K562 (cell line): Measurements from ENCODE around the gene UTS2R. TPM values are rescaled to one million over a fixed set of nuclear protein-coding genes. Genes with fewer than 3 reads are reported as not detected.

Experiments
- ATAC-seq: fragments of 200-7000 bp; cut with Tn5 transposase; 3 replicates; pipeline ENCODE4 v1.9.1; 2020; ENCODE audit warnings: moderate library complexity
- BruUV-seq: library from RNA; stranded (reverse); fragments of 400-500 nt; replicated peaks from 2 replicates; lab custom pipeline; 2021; lab: Mats Ljungman, UMichigan
- CTCF ChIA-PET: fragments of 300-600 bp; formaldehyde crosslinking; extraction: SDS; loops from one replicate; lab custom pipeline; 2021; ENCODE audit warnings: low intra/inter-chr PET ratio; lab: Yijun Ruan, JAX
- POLR2A ChIA-PET: fragments of 300-600, 350-650 bp; sonication (Branson Sonifier 250); formaldehyde crosslinking; extraction: SDS; loops from one replicate; lab custom pipeline; 2021; ENCODE audit warnings: antibody characterized with exemption, inconsistent platforms; lab: Yijun Ruan, JAX
- DNase-seq, 4 experiments: peaks; one replicate each; pipeline versions ENCODE4 v3.0.0 to v3.0.0-alpha.2; 2011 to 2018; ENCODE audit warnings: low spot score in 3 of 4, mixed read lengths in 3 of 4; ENCODE audit errors: extremely low read depth in 1 of 4
- FAIRE-seq: peaks from 2 replicates; lab custom pipeline; 2011; peaks lifted over from hg19 to GRCh38; lab: Jason Lieb, UNC
- H2AFZ ChIP-seq: 2 replicates; pipeline ENCODE4 v1.6.0; 2011; ENCODE audit warnings: low read depth, low read length, control low read depth, inconsistent platforms
- H3K27ac ChIP-seq: fragments of 200-600 bp; 3 replicates; pipeline ENCODE4 v1.8.0; 2011; ENCODE audit warnings: low read depth, mild to moderate bottlenecking, control low read depth, inconsistent platforms, low read length, moderate library complexity, mixed read lengths; ENCODE audit errors: extremely low read depth
- H3K27me3 ChIP-seq, 2 experiments: fragments of 300-600 bp in 1 of 2; 2 replicates in 1 of 2; 3 replicates in 1 of 2; pipeline versions ENCODE4 v1.6.0 to v1.8.0; 2011; ENCODE audit warnings: inconsistent platforms in 2 of 2, low read length in 2 of 2, mild to moderate bottlenecking in 1 of 2, mixed read lengths in 1 of 2, moderate library complexity in 1 of 2; ENCODE audit not compliant: control insufficient read depth in 2 of 2, insufficient read depth in 2 of 2
- H3K36me3 ChIP-seq: fragments of 300-600 bp; 3 replicates; pipeline ENCODE4 v1.8.0; 2011; ENCODE audit warnings: mild to moderate bottlenecking, low read length, inconsistent platforms; ENCODE audit not compliant: control insufficient read depth, insufficient read depth
- H3K4me1 ChIP-seq, 2 experiments: fragments of 200-600 bp in 1 of 2; replicated peaks in 1 of 2; 2 replicates in 1 of 2; 3 replicates in 1 of 2; pipeline versions ENCODE4 v1.5.1 to v1.8.0; 2011; ENCODE audit warnings: inconsistent platforms in 2 of 2, low read length in 2 of 2, mild to moderate bottlenecking in 1 of 2, mixed read lengths in 1 of 2, moderate library complexity in 1 of 2; ENCODE audit not compliant: control insufficient read depth in 2 of 2, insufficient read depth in 2 of 2
- H3K4me2 ChIP-seq: 2 replicates; pipeline ENCODE4 v1.6.1; 2011; ENCODE audit warnings: low read length, control low read depth, inconsistent platforms, mixed read lengths; ENCODE audit not compliant: insufficient read depth
- H3K4me3 ChIP-seq: fragments of 200-600 bp; sonication (generic), shearing (Covaris generic); 2 replicates; pipeline ENCODE4 v1.5.1; 2016; ENCODE audit warnings: control low read depth, inconsistent platforms
- H3K79me2 ChIP-seq: fragments of 200-600 bp; 3 replicates; pipeline ENCODE4 v1.8.0; 2011; ENCODE audit warnings: low read length, inconsistent platforms; ENCODE audit not compliant: control insufficient read depth, insufficient read depth
- H3K9ac ChIP-seq, 2 experiments: 2 replicates each; pipeline versions ENCODE4 v1.6.0 to v1.6.1; 2011; ENCODE audit warnings: low read depth in 2 of 2, low read length in 2 of 2, control low read depth in 1 of 2, inconsistent platforms in 1 of 2, mild to moderate bottlenecking in 1 of 2, mixed read lengths in 1 of 2; ENCODE audit not compliant: insufficient read depth in 1 of 2
- H3K9me1 ChIP-seq: one replicate; pipeline ENCODE4 v1.6.0; 2011; ENCODE audit warnings: inconsistent platforms, mild to moderate bottlenecking, low read length, moderate library complexity; ENCODE audit not compliant: control insufficient read depth, insufficient read depth
- H3K9me3 ChIP-seq: replicated peaks from 2 replicates; pipeline ENCODE4 v1.5.1; 2011; ENCODE audit warnings: low read depth, low read length, inconsistent platforms; ENCODE audit not compliant: control insufficient read depth, insufficient read depth
- H4K20me1 ChIP-seq: replicated peaks from 2 replicates; pipeline ENCODE4 v1.6.1; 2011; ENCODE audit warnings: low read length, inconsistent platforms, mixed read lengths; ENCODE audit not compliant: control insufficient read depth, insufficient read depth
- NCOA1 ChIP-seq: fragments of 450-650 bp; IDR thresholded peaks from 2 replicates; pipeline ENCODE4 v1.6.1; 2016; ENCODE audit warnings: low read depth
- SPI1 ChIP-seq: IDR thresholded peaks from 2 replicates; pipeline ENCODE4 v1.6.1; 2011; ENCODE audit warnings: low read depth, low read length, control low read depth, borderline replicate concordance
- ZNF175 ChIP-seq: fragments of 200-800 bp; sonication (Bioruptor generic); IDR thresholded peaks from 2 replicates; pipeline ENCODE4 v1.6.1; 2016; ENCODE audit warnings: low read depth, mild to moderate bottlenecking, missing genetic modification characterization, missing compliant biosample characterization
- WGBS: fragments of 100-300 bp; shearing (Covaris generic); methylation state at CpG from one replicate; pipeline ENCODE4 v1.1.6; 2016; ENCODE audit warnings: low coverage, mixed read lengths; ENCODE audit not compliant: insufficient coverage; ENCODE audit errors: missing lambda C conversion rate; 5-methylcytosine and 5-hydroxymethylcytosine counted together
- in situ Hi-C: fragments of 300-500 bp; cut with MboI; formaldehyde crosslinking; loops from 4 replicates; pipeline ENCODE4 v1.15.0; 2018; ENCODE audit warnings: inconsistent platforms, mixed read lengths
- intact Hi-C: fragments of 100-400 bp; cut with micrococcal nuclease; formaldehyde crosslinking; loops from 2 replicates; pipeline ENCODE4 v1.14.2; 2022
- polyA plus RNA-seq, 8 experiments: library from polyadenylated mRNA; depleted of rRNA in 4 of 8; stranded (reverse) in 5 of 8; unstranded in 3 of 8; fragments of >200 nt; fragmentation: Nextera tagmentation in 2 of 8; fragmentation: Illumina TruSeq in 1 of 8; extraction: Ambion mirVana in 2 of 8; extraction: Trizol in 1 of 8; gene quantifications; 2 replicates each; pipeline versions ENCODE4 v1.2.1 to v1.2.3, GENCODE V29; 2011 to 2014; ENCODE audit warnings: inconsistent platforms in 1 of 8, missing spikeins in 1 of 8
- total RNA-seq, 7 experiments: library from RNA; depleted of rRNA in 6 of 7; stranded (reverse); fragments of >200 nt in 6 of 7; fragmentation: Illumina TruSeq in 2 of 7; extraction: Trizol in 2 of 7; gene quantifications; 2 replicates each; pipeline versions ENCODE4 v1.2.1 to v1.2.3, GENCODE V29; 2011 to 2021; ENCODE audit warnings: low replicate concordance in 1 of 7
- TF ChIP-seq, protein P1 (sequence below), 2 experiments: IDR thresholded peaks; 2 replicates each; pipeline ENCODE4 v1.6.1; 2012; ENCODE audit warnings: improper control_type of control experiment in 2 of 2, low read depth in 2 of 2, low read length in 2 of 2, borderline replicate concordance in 1 of 2
- TF ChIP-seq, protein P2 (sequence below): fragments of 450-650 bp; IDR thresholded peaks from 2 replicates; pipeline ENCODE4 v1.6.1; 2018; ENCODE audit not compliant: partially characterized antibody

UTS2R gene
- total and polyA plus RNA-seq, 9 of the 15 experiments (the other 6 are each of a cell fraction or from before 2014, with no cell fraction given), result 0.22 TPM; not detected in 8

- intact Hi-C loops, result no loop called here
- peak in 2 of 4 experiments; percentile 49 to 55 for DNase-seq
- Histone ChIP-seq H3K27me3 (peaks cover 0 to 7% of the 10 kb centered on the region in 2 experiments; a peak in 1 of 5 replicates), H3K79me2 (no peaks in the 10 kb centered on the region), H3K4me3 (no peak overlapping the region), H3K9me3 (no peaks in the 10 kb centered on the region), H3K9ac (peak overlapping the region in 1 of 2 experiments; percentile 89; a peak in 2 of 4 replicates), H3K36me3 (peaks cover 6% of the 10 kb centered on the region; the same call in 1 of the 3 replicates), H3K27ac (no peak overlapping the region), H2AFZ (no peak overlapping the region; the same call in 1 of the 2 replicates), H3K9me1 (no peaks in the 10 kb centered on the region), H3K4me2 (no peak overlapping the region), H3K4me1 (peaks cover 0 to 67% of the 10 kb centered on the region in 2 experiments; a peak in 3 of 5 replicates), H4K20me1 (no peaks in the 10 kb centered on the region)
- CTCF ChIA-PET, result no interaction called here
- in situ Hi-C loops, result no loop called here
- TF ChIP-seq ZNF175 (CRISPR knock-in tag), result no peak
- TF ChIP-seq, protein P1, sequence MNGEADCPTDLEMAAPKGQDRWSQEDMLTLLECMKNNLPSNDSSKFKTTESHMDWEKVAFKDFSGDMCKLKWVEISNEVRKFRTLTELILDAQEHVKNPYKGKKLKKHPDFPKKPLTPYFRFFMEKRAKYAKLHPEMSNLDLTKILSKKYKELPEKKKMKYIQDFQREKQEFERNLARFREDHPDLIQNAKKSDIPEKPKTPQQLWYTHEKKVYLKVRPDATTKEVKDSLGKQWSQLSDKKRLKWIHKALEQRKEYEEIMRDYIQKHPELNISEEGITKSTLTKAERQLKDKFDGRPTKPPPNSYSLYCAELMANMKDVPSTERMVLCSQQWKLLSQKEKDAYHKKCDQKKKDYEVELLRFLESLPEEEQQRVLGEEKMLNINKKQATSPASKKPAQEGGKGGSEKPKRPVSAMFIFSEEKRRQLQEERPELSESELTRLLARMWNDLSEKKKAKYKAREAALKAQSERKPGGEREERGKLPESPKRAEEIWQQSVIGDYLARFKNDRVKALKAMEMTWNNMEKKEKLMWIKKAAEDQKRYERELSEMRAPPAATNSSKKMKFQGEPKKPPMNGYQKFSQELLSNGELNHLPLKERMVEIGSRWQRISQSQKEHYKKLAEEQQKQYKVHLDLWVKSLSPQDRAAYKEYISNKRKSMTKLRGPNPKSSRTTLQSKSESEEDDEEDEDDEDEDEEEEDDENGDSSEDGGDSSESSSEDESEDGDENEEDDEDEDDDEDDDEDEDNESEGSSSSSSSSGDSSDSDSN (IDR thresholded peaks at IDR 0.05; ENCODE audit: borderline replicate concordance in 1 of 2, low read depth in 2 of 2, low read length in 2 of 2), result no peak
- 0 out of 2 replicates have a peak, but pooled peaks have one; percentile 0 for TF ChIP-seq SPI1
- TF ChIP-seq NCOA1, result no peak
- TF ChIP-seq, protein P2, sequence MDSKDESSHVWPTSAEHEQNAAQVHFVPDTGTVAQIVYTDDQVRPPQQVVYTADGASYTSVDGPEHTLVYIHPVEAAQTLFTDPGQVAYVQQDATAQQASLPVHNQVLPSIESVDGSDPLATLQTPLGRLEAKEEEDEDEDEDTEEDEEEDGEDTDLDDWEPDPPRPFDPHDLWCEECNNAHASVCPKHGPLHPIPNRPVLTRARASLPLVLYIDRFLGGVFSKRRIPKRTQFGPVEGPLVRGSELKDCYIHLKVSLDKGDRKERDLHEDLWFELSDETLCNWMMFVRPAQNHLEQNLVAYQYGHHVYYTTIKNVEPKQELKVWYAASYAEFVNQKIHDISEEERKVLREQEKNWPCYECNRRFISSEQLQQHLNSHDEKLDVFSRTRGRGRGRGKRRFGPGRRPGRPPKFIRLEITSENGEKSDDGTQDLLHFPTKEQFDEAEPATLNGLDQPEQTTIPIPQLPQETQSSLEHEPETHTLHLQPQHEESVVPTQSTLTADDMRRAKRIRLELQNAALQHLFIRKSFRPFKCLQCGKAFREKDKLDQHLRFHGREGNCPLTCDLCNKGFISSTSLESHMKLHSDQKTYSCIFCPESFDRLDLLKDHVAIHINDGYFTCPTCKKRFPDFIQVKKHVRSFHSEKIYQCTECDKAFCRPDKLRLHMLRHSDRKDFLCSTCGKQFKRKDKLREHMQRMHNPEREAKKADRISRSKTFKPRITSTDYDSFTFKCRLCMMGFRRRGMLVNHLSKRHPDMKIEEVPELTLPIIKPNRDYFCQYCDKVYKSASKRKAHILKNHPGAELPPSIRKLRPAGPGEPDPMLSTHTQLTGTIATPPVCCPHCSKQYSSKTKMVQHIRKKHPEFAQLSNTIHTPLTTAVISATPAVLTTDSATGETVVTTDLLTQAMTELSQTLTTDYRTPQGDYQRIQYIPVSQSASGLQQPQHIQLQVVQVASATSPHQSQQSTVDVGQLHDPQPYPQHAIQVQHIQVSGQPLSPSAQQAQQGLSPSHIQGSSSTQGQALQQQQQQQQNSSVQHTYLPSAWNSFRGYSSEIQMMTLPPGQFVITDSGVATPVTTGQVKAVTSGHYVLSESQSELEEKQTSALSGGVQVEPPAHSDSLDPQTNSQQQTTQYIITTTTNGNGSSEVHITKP, result peak; percentile 72
- WGBS, result 20% methylated on average over 34 of the region's 38 CpGs
- FAIRE-seq, result peak; percentile 67
- POLR2A ChIA-PET, result no interaction called here
- ATAC-seq, result peak; percentile 42
- BruUV-seq, result no TSS peak
These were observed 15.5 kb downstream of the UTS2R start for GRCh38 chr17:82386881-82387704.
